HG02571 (cell line): Measurements from ENCODE around the gene TRPV4.
"Not testable (repeated sequence)": the region's sequence is repeated elsewhere in the genome, so short reads cannot be mapped to it uniquely, and the experiment has no call there.

Experiments
- ATAC-seq: cut with Tn5 transposase; IDR thresholded peaks from one replicate; pipeline ENCODE4 v1.9.1; 2021; ENCODE audit warnings: mild to moderate bottlenecking, moderate library complexity; ENCODE audit not compliant: unreplicated experiment

The TRPV4 gene

GRCh38 chr12:109833307-109834189 lies at the start of gene TRPV4:
TSS of gene TRPV4 (minus strand) at chr12:109833398. CDS start at chr12:109814796, 18,602 bp downstream.
- ATAC-seq, result no peak

GRCh38 chr12:109881752-109882151 lies 48.6 kb upstream of the TRPV4 start:
- ATAC-seq, result no peak

- ATAC-seq, result no peak
Observed at GRCh38 chr12:109880938-109881337, 47.7 kb upstream of the TRPV4 start.

GRCh38 chr12:109880043-109880931 lies 47.1 kb upstream of the TRPV4 start, which contains the start of gene GLTP:
TSS of gene GLTP (minus strand) at chr12:109880541. CDS start at chr12:109880374, 167 bp downstream.
- ATAC-seq, result peak; percentile 90

GRCh38 chr12:109879351-109880042 lies 46.3 kb upstream of the TRPV4 start:
- ATAC-seq, result no peak

DNA sequence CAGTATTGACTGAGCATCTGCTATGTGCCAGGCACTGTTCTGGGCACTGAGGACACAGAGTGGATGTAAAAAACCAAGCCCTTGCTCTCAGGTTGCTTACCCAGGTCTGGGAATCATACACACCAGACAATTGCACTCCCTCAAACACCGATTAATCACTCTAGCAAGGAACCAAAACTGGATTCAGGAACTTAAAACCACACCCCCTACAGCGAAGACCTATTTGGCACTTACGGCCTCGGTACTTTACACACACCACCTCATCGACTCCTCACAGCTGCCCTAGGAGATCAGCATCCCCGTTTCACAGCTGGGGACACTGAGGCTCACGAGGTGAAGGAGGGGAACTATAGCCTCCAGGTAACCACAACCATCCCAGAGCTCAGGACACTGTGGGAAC lies 45.6 kb upstream of the TRPV4 start:
- no peak for ATAC-seq

DNA sequence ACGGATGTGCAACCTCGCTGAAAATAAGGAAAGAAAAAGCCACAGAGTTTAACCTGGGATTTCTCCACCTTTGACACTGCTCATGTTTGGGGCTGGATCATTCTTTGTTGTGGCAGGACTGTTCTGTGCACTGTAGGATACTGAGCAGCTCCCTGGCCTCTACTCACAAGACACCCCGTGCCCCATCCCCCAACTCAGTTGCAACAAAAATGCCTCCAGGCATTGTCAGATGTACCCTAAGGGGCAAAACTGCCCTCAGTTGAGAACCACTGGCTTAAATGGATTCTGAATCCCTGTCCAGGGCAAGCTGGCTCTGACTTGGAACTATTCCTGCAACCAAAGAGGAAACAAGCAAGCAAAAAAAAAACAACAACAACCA lies 45.0 kb upstream of the TRPV4 start:
- ATAC-seq, result no peak

GRCh38 chr12:109877504-109878246 lies 44.5 kb upstream of the TRPV4 start:
- no peak for ATAC-seq

GRCh38 chr12:109876406-109876805 lies 43.2 kb upstream of the TRPV4 start:
- no peak for ATAC-seq

DNA sequence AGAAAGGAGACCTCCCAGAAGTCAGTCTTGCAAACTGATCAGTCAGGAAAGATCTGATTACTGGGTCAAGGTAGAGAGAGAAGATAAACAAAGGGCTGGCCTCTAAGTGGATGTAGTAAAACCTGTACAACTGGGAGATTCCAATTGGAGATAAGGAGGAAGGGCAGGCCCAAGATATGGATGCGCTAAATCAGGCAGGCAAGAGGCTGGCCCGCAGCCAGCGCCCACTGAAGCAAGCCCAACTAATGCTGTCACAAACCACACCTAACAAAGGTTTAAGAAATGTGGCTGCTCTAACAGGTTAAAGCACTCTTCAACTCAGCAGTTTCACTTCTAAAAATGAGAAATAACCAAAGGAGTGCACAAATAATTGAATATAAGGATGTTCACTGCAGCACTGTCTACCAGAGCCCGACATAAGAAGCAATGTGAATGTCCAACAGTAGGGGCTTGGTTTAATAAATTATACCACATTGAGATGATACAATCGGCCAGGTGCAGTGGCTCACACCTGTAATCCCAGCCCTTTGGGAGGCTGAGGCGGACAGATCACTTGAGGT lies 42.5 kb upstream of the TRPV4 start:
- no peak for ATAC-seq

DNA sequence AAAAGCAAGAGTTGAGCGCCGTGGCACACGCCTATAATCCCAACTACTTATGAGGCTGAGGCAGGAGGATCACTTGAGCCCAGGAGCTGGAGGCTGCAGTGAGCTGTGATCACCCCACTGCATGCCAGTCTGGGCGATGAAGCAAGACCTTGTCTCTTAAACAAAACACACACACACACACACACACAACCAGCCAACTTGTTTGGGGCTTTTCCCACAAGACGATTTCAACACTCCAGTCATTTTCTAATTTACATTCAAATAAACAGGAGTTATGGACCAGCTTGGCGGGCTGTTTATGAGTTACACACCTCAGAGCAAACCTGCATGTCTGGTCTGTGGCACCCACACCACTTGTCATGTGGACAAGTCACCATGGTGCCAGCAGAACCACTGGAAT lies 40.5 kb upstream of the TRPV4 start:
- ATAC-seq, result no peak

GRCh38 chr12:109871668-109872314 lies 38.6 kb upstream of the TRPV4 start:
- no peak for ATAC-seq

- ATAC-seq, result no peak
Observed at GRCh38 chr12:109870648-109871047, 37.5 kb upstream of the TRPV4 start.

GRCh38 chr12:109868182-109869051 lies 35.2 kb upstream of the TRPV4 start:
- ATAC-seq, result no peak

- no peak for ATAC-seq
Observed at GRCh38 chr12:109864916-109865315, 31.7 kb upstream of the TRPV4 start.

DNA sequence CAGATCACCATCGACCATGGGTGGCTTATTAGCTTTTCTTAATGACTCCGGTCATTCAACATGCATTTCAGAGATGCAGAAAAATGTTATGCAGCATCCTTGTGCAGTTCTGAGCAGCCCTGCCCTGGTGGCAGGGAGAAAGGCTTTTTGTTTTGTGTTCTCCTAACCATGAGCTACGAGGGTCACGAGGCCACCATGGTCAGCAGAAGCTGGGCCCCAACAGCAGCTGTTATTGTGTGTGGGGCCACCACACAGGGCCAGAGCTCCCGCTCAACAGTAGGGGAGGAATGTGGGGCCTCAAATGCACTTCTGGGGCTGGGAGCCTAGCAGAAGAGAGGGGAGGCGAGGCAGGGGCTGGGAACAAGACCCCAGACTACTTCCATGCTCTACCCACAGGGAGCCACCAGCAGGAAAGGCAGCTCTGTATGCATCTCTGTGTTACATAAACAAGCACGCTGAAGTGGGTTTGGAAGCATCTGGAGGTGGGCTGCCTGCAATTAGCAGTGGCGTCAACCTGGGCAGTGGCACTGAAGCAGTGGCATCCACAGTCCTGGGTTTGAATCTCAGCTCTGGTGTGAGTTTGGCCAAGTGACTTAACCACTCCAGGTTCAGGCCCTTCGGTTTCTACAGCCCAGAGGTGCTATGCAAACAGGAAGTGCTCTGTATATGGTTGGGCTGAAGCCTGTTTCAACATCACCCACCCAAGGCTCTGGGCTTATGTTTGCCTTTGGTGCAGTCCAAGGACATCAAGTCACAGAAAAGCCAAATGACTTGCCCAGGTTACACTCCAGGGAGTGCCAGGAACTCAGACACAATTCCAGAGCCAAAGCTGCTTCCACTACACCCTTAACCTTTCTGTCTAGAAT lies 30.9 kb upstream of the TRPV4 start:
- ATAC-seq, result no peak

DNA sequence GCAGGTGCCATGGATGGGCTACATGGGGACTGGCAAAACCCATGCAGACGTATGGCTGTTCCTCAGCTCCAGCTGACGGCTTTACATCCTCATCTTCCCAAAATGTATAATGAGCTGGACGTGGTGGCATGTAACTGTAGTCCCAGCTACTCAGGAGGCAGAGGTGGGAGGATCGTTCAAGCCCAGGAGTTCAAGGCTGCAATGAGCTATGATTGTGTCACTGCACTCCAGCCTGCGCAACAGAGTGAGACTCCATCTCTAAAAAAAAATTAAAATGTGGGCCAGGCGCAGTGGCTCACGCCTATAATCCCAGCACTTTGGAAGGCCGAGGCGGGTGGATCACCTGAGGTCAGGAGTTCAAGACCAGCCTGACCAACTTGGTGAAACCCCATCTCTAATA lies 29.3 kb upstream of the TRPV4 start:
- not testable (repeated sequence) for ATAC-seq
